Measurements from ENCODE around the gene CD300A. TPM values are rescaled to one million over a fixed set of nuclear protein-coding genes. Genes with fewer than 3 reads are reported as not detected.

Gene CD300A
- total RNA-seq, 1 donor from 2014 or later: not detected

- Mint-ChIP-seq H3K27me3 (ENCODE audit: unreplicated experiment) (no peaks in the 10 kb centered on the region), H3K9me3 (ENCODE audit: unreplicated experiment) (no peaks in the 10 kb centered on the region), H3K4me1 (ENCODE audit: unreplicated experiment) (peaks cover 61% of the 10 kb centered on the region), H3K36me3 (ENCODE audit: unreplicated experiment) (peaks cover 5% of the 10 kb centered on the region), H3K4me3 (ENCODE audit: unreplicated experiment) (no peak overlapping the region), H3K27ac (ENCODE audit: unreplicated experiment) (peak overlapping the region; percentile 76)
- DNase-seq (ENCODE audit: extremely low spot score, unreplicated experiment): no peak
- no peak for TF ChIP-seq CTCF (IDR thresholded peaks at IDR 0.05)
These were observed 16.7 kb upstream of the CD300A start for GRCh38 chr17:74449773-74450172.

GRCh38 chr17:74450231-74450630, 16.2 kb upstream of the CD300A start:
- Mint-ChIP-seq H3K27ac (ENCODE audit: unreplicated experiment) (no peak overlapping the region), H3K36me3 (ENCODE audit: unreplicated experiment) (peaks cover 5% of the 10 kb centered on the region), H3K9me3 (ENCODE audit: unreplicated experiment) (no peaks in the 10 kb centered on the region), H3K4me3 (ENCODE audit: unreplicated experiment) (no peak overlapping the region), H3K27me3 (ENCODE audit: unreplicated experiment) (no peaks in the 10 kb centered on the region), H3K4me1 (ENCODE audit: unreplicated experiment) (peaks cover 62% of the 10 kb centered on the region)
- no peak for DNase-seq (ENCODE audit: extremely low spot score, unreplicated experiment)
- no peak for TF ChIP-seq CTCF (IDR thresholded peaks at IDR 0.05)

- H3K27ac Mint-ChIP-seq (ENCODE audit: unreplicated experiment): no peak overlapping the region
- H3K9me3 Mint-ChIP-seq (ENCODE audit: unreplicated experiment): no peaks in the 10 kb centered on the region
- H3K27me3 Mint-ChIP-seq (ENCODE audit: unreplicated experiment): no peaks in the 10 kb centered on the region
- no peak for TF ChIP-seq CTCF (IDR thresholded peaks at IDR 0.05)
- no peak overlapping the region for H3K4me3 Mint-ChIP-seq (ENCODE audit: unreplicated experiment)
- no peak for DNase-seq (ENCODE audit: extremely low spot score, unreplicated experiment)
- H3K36me3 Mint-ChIP-seq (ENCODE audit: unreplicated experiment): peaks cover 5% of the 10 kb centered on the region
- H3K4me1 Mint-ChIP-seq (ENCODE audit: unreplicated experiment): peaks cover 62% of the 10 kb centered on the region
These were observed 15.5 kb upstream of the CD300A start for GRCh38 chr17:74450925-74451403.

DNA sequence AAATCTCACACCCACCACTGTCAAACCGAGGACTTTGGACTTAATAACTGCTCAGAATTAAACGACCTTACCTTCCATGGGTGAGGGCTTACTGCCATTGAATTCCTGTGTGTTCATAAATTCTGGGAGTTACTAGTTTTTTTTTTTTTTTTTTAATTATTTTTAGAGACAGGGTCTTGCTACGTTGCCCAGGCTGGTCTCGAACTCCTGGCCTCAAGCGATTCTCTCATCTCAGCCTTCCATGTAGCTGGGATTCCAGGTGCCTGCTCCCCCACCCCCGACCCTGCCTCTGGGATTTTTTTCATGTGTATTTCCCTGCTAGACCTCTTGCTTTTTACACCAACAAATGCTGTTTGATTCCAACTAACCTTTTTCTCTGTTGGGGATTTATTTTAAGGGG, 14.9 kb upstream of the CD300A start:
- Mint-ChIP-seq H3K27ac (ENCODE audit: unreplicated experiment) (no peak overlapping the region), H3K36me3 (ENCODE audit: unreplicated experiment) (peaks cover 5% of the 10 kb centered on the region), H3K27me3 (ENCODE audit: unreplicated experiment) (no peaks in the 10 kb centered on the region), H3K4me3 (ENCODE audit: unreplicated experiment) (no peak overlapping the region), H3K9me3 (ENCODE audit: unreplicated experiment) (no peaks in the 10 kb centered on the region), H3K4me1 (ENCODE audit: unreplicated experiment) (peaks cover 62% of the 10 kb centered on the region)
- no peak for DNase-seq (ENCODE audit: extremely low spot score, unreplicated experiment)
- TF ChIP-seq CTCF (IDR thresholded peaks at IDR 0.05): no peak

DNA sequence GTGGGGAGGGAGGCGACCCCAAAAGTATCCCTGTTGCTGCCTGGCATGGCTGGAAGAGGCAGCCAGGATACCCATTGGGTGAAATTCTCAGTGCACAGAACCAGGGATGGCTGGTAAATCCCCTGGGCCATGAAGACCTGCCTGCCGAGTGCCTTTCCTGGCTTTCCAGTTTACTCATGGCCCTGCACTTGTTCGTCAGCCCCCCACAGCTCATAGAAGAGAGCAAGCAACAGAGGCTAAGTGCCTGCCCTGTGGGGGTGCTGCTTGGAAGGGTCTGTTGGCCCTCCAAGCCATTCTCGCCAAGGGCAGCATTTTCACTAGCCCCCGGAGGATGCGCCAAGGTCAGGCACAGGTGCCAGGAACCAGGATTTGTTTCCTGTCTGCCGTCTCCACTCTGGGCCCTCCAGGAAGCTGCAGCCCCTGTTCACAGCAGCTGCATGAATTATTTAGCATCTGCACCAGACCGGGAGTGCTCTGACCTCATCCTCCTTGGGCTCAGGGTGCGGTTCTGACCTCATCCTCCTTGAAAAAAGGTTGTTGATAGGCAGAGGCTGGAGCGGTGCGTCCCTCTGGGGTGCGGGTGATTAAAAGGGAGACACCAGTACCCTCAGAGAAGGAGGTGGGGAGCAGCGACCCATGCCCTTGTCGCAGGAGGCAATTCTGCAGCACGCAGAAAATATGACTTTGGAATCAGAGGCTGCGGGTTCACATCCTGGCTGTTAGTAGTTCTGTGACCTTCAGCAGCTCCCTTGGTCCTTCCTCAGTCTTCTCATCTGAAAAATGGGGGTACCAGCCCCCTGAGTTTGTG, 14.2 kb upstream of the CD300A start:
- Mint-ChIP-seq H3K4me1 (ENCODE audit: unreplicated experiment) (peaks cover 56% of the 10 kb centered on the region), H3K9me3 (ENCODE audit: unreplicated experiment) (no peaks in the 10 kb centered on the region), H3K27ac (ENCODE audit: unreplicated experiment) (no peak overlapping the region), H3K4me3 (ENCODE audit: unreplicated experiment) (no peak overlapping the region), H3K36me3 (ENCODE audit: unreplicated experiment) (peaks cover 3% of the 10 kb centered on the region), H3K27me3 (ENCODE audit: unreplicated experiment) (no peaks in the 10 kb centered on the region)
- no peak for DNase-seq (ENCODE audit: extremely low spot score, unreplicated experiment)
- no peak for TF ChIP-seq CTCF (IDR thresholded peaks at IDR 0.05)

All from osteocyte (in vitro differentiated cells).